Stimulated activated CD4-positive, alpha-beta T cell treated with anti-CD3 and anti-CD28 coated beads, Interleukin-15, amount 100 ng/mL, for 24 hours (primary cell): ENCODE measurements around the gene TXNDC5.
"Not testable (repeated sequence)": the region's sequence is repeated elsewhere in the genome, so short reads cannot be mapped to it uniquely, and the experiment has no call there.

Experiments
- DNase-seq: peaks from one replicate; pipeline ENCODE4 v3.0.0-alpha.2; 2020

TXNDC5 gene

DNA sequence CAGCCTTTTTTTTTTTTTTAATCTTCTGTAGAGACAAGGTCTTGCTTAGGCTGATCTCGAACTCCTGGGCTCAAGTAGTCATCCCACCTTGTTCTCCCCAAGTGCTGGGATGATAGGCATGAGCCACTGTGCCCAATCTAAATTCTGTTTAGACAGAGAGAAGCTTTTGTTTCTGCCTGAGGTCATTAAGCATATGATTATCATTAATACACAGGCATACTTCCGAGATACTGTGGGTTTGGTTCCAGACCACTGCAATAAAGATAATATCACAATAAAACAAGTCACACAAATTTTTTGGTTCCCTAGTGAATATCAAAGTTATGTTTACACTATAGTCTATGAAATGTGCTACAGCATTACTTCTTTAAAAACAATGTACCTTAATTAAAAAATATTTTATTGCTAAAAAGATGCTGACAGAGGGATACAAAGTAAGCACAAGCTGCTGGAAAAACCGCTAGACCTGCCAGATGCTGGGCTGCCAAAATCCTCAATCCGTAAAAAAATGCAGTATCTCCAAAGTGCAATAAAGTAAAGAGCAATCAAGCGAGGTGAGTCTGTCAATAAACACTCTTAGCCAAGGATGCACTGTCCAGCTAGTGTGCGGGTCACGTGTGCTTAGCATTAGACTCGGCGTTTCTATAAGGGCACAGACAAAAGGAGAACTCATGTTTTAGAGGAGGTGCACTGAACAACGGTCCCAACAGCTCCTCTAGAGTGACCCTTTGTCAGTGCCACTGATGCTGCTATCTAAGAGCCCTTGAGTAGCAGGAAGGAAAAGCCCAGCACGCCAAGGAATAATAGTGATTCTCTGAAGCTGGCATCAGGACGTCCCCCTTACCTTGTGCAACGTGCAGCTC, 16.1 kb downstream of the TXNDC5 start:
- no peak for DNase-seq

DNA sequence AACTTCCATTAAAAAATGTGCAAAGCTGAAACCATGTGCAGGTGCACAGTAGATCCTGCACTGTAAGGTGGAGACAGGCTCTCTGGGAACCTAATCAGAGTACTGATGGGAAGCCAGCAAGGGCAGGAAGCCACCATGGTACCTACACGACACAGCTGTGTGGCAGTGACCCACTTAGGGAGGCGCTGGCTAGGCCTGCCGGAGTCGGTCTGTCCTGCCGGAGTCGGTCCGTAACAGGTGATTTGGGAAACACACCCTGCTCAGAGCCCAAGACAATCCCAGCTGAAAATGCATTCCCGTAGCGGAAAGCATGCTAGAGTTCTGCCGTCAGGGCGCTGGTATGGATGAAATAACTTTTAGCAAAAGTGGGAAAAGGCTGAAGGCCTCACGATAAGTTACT, 17.2 kb downstream of the TXNDC5 start:
- DNase-seq, result no peak

DNA sequence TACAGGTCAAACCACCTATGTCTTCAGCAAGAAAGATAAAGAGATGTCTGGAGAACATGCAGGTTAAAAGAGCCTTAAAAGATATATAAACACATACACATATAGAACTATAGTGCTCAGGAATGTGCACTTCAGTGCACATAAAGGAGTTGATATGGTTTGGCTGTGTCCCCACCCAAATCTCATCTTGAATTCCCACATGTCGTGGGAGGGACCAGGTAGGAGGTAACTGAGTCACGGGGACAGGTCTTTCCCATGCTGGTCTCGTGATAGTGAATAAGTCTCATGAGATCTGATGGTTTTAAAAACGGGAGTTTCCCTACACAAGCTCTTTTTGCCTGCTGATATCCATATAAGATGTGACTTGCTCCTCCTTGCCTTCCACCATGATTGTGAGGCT, 18.2 kb downstream of the TXNDC5 start:
- DNase-seq, result not testable (repeated sequence)

DNA sequence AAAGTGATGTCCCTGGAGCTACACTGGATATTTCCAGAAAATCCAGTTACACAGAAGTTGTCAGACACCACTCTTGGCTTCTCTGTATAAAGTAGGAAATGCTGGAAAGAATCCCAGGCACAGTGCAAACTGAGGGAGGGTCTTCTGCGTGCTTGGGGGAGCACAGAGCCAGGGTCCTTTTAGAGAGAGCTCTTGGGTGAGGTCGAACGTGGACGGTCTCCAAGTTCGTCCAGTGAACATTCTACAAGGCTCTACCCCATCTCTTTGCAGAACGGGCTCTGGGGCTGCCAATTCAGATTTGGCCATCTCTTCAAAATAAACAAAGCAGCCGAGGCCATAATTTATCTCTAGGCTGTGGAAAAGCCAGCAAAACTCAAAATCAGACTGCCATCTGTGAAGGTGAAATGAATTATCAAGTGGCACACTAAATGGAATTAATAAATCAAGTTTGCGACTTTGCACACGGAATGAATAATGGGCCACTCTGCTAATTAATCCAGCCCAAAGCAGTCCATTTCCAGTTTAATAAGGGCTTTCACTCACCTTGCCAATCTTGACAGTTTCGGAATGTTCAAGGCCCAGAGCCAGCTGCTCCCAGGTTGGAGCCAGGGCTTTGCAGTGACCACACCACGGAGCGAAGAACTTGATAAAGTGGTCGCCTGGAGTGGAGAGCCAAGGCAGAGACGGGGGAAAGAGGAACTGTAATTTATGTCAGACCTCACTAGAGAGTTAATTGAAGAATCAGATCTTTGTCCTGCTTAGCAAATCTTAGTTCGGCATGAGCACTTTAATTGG, 19.3 kb downstream of the TXNDC5 start:
- DNase-seq, result no peak

DNA sequence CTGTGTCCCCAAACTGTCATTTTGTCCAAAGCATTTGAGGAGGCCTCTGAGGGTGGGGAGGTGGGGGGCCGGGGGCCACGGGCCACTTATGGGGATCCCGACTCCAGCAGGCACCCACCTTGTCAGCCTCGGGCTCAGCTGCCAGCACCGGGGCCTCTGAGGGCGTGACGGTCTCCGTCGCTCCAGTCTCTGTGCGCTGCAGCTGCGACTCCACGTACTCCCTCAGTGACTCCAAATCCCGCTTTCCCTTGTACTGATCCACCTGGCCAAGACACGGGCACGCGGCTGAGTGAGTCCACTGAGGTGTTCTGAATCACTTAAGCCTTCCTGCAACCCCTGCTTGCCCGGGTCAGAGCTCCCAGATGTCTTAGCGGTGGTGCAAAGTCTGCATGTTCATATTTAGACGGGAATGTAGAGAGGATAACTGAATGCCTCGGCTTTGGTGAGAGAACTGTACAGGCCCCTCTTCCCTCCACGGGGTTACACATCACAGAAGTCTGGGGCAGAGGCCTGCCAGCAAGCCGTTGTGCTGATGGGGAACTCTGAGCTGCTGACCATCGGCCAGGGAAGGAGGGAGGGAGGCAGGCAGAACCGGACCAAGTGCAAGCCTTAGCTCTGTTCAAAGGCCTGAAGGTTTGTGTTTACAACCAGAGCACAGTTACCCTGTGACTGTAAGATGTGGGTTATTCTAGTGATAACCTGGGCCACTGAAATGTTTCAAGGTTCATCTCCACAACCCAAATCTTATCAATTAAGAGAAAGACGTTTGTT, 21.8 kb downstream of the TXNDC5 start:
- DNase-seq, result no peak

DNA sequence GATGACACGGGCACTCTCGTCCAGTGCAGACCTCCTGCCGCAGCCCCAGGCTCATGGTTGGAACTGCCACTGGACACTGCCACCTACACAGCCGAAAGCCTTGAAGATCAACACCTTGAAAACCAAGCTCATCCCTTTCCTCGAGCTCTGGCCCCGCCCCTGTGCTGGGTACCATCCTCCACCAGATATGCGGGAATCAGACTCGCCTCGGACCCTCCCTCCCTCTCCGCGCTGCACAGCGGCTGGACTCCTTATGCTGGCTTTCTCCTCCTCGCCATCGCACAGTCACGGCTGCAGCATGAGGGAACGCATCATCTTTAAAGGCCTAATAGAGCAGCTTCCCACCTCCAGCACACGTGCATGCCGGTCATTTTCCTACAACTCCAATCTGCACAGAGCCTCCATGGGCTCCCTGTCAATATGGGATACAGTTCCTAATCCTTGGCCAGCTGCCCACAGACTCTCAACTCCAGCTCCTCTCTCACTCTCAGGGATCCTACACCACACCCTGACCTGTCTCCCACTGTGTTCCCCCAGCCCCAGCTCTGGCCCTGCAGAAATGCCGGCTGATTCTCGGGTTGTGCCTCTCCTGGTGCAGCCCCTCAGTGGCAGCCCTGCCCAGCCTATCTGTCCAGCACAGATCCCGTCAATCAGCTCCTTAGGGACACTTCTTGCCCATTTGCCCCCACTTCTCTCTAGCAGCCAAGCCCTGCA, 23.2 kb downstream of the TXNDC5 start:
- DNase-seq, result no peak

DNA sequence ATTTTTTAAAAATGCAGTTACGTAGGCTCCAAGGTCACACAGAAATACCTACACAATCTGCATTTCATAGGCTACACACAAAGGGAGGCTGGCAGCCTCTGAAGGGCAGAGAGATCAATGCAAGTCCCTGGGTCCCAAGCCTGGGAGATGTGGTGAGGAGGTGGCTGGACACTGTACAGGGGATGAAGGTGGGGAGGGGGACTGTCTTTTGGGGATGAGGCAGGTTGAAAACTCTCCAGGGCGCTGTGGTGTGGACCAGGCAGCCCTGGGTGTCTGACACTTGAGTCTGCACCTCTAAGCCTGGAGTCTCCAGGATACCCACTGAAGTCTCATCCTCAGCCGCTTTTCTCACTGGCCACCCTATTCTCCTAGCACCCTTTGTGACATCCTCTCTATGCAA, 24.5 kb downstream of the TXNDC5 start:
- no peak for DNase-seq

DNA sequence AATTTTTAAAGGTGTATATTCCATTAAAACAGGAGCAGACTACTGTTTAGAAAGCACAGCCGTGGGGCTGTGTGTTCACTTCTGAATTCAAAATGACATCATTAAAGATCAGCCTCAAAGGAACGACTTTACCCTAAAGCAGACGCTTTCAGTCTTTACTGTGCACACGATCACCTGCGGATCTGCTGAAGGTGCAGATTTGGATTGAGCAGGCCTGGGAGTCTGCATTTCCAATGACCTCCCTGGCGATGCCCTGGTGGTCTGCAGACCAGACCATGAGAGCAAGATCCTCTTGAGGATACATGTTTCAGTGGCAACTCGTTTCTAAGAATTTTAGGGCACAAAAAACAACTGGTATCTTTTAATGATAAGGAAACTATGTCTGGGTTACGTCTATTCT, 27.2 kb downstream of the TXNDC5 start:
- DNase-seq, result no peak

DNA sequence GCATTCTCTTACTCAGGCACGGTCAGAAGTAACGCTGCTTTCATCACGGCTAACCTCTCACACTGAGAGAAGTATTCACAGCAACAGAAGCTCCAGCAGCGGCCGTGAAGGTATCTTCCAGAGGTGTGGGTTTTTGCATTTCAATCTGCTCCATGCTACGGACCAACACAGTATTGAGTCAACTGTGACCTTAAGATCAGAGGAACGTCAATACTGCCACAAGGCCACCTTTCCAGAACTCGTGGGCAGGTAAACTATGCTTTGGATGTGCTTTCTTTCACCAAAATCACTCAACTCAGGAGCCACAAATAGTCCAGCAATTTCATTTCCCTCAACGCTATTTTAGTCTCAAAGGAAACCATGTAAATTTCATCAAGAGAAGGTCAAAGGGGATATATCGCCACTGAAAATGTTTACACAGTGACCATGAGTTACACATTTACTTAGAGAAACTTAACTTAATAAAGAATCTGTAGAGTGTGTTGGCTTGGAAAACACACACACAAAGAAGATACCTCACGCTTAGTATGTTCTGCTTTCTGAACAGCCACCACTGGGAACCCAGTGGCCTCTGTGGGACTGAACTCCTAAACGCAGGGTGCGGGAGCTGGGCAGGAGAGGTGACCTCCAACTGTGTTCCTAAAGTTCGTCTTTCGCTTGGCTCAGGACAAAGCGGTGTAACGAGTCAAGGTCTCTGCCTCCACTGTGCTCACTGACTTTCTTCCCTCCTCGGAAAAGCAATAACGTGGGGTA, 27.9 kb downstream of the TXNDC5 start:
- DNase-seq, result no peak

DNA sequence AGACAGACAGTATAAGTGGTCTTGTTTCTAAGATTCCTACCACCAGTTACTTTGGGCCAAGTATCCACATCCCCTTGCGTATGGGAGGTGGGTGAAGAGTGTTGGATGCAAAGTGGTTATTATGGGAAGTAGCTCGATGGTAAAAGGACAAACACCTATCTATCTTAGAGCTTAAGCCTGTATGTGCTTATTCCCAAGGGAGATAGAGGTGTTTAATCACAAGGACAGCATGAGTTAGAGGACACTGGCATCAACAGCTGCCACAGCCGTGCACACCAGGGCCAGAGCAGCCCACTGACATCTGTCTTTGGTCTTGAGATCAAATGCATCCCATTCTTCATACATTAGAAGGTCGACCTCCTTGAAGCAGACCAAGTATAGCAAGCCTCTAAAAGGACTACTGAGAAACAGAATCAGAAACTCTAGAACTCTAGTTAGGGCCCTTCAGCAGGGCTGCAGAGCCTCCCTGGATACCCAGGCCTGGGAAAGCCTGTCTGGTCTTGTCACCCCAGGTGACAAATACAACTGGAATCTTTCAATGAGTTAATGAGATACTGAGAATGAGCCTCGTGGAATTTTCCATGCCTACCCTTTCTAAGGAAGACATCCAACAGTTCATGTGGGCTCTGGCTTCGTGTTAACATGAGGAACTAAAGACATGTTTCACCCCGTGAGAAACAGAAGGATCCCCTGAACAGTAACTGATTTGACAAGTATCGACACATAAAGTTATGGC, 28.7 kb downstream of the TXNDC5 start:
- no peak for DNase-seq

DNA sequence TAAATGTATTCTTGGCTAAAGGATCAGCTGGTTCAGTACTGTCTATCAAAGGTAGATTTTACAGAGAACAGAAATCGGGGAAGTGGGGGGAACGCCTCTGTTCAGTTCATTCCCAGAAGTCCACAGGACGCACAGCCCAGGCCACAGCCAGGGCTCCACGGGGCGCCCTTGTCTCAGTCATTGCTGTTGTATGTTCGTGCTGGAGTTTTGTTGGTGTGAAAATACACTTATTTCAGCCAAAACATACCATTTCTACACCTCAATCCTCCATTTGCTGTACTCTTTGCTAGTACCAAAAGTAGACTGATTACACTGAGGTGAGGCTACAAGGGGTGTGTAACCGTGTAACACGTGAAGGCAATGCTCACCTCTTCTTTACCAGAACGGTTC, 29.9 kb downstream of the TXNDC5 start:
- no peak for DNase-seq

DNA sequence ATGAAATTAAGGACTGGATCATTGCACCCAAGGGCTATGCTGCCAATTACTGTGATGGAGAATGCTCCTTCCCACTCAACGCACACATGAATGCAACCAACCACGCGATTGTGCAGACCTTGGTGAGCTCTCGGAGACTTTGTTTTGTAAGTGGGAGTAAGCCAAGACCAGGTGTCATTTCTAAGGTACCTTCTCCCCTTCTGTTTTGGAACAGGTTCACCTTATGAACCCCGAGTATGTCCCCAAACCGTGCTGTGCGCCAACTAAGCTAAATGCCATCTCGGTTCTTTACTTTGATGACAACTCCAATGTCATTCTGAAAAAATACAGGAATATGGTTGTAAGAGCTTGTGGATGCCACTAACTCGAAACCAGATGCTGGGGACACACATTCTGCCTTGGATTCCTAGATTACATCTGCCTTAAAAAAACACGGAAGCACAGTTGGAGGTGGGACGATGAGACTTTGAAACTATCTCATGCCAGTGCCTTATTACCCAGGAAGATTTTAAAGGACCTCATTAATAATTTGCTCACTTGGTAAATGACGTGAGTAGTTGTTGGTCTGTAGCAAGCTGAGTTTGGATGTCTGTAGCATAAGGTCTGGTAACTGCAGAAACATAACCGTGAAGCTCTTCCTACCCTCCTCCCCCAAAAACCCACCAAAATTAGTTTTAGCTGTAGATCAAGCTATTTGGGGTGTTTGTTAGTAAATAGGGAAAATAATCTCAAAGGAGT, 30.4 kb downstream of the TXNDC5 start:
- DNase-seq, result no peak

DNA sequence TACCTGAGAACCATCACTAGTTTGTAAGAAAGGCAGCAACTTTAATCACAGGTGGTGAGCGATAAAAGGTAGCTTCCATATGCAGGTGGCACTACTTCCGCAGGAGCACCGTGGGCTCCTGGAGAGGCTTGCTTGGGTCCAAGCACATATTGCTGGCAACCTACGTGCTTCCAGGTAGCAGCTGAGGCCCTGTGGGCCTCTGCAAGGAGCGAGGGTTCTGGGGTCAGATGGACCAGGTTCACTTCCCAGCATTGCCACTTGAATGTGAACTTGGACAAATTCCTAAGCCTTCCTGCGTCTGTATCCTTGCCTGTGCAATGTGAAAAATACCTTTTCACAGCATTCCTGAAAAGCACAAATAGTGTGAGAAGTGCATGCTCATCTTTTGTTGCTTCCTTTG, 31.0 kb downstream of the TXNDC5 start:
- DNase-seq, result no peak

DNA sequence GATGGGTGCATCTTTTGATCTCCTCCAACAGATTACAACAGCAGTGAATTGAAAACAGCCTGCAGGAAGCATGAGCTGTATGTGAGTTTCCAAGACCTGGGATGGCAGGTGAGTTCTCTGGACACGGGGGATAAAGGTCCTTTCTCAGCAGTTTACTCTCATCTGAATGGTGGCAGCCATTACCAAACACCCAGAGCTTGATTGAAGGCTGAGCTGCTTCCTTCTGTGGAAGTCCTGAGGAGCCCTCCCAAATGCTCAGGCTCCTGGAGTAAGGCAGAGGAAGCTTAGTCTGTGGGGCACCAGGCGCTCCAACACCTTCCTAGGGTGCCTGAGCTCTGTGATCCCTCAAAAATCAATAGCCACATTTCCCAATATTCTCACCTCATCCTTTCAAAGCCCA, 31.5 kb downstream of the TXNDC5 start:
- no peak for DNase-seq

DNA sequence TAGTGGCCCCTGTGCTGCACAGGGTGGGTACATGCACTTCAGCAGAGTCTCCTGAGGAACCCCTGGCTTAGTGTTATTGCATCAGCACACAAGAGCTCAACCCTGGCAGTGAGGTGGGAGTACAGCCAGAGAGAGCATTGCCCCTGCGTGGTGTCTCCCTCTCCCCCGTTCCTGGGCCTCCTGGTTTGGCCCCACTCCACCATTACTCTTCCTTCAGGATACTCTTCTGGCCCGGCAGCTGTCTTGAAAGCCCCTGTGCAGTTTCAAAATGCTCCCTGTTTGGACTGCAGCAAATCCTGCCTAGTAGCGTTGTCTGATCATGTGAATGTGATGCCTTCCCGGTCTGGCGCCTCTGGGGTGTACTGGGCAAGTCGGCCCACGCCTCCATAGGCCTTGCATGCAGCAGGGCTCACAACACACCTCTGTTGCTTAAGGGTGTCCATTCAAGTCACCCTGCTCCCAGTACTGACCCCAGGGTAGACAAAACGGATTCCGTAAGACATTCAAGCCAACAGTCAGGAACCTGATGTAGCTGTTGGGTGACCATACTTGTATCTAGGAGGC, 32.1 kb downstream of the TXNDC5 start:
- DNase-seq, result no peak

DNA sequence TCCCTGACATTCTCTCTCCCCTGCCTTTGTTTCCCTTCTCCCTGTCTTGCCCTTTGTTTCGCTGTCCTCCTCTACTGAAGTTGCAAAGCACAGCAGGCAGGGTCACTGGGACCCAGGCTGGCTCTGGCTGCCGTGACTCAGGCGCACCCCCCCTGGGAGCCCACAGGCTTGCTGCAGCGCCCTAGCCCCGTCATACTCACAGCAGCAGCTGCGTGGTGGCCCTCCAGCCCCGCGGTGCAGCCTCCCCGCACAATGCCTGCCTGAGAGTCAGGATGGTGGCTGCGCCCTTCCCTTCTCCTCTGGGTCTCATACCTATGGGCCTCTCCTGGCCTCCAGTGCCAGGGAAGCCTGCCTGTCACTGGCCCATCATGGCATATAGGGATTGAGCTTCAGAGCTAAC, 41.7 kb downstream of the TXNDC5 start:
- DNase-seq, result no peak

DNA sequence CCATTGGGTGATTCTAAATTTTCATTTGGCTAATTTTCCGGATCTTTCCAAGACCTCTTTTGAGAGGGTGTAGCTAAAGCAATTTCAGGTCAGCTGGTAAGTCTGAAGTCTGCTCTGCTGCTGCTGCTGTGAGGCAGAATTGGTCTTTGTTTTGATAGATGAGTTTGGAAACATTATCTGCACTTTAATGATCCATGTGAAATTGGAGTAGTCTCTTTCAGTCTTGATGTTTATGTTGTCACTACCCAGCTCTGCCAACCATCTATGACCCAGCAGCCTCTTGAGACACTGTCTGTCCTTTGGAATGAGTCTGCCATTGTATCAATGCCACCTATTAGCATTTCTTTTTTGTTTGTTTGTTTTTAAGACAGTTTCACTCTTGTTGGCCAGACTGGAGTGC, 44.1 kb downstream of the TXNDC5 start:
- DNase-seq, result no peak

DNA sequence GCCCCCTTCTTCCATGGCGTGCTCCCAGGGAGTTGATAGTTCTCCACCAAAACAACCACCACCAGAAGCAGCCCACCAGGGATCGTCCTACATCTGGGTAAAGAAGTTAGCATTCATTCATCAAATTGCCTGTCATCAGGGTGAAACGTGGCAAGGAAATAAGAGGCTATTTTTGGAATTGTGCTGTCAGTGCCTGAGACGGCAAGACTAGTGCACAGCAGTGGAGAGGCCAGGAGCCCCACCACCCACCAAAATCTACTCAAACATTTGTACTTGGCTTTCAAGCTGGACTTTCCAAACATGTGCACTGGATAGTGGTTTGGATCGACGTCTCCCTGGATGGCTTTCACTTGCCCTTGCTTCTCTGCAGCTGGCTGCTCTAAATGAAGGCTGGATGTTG, 44.8 kb downstream of the TXNDC5 start:
- no peak for DNase-seq

DNA sequence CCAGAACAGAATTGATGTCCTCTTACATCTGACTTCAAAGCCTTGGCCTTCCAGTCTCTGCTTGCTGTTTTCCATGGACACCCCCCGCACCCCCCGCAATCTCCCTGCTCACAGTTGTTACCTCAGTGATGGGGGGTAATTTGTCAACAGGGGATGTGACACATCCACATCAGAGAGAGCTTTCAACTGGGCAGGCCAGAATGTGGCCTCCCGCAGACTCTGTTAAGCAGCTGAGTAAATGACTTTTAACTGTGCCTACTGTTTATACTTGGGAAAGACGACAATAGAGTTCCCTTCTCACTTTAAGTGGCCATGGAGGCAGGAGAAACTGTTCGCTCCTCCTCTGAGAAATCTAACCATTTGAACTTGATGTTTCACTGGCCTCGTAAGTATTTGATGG, 51.0 kb downstream of the TXNDC5 start:
- no peak for DNase-seq

DNA sequence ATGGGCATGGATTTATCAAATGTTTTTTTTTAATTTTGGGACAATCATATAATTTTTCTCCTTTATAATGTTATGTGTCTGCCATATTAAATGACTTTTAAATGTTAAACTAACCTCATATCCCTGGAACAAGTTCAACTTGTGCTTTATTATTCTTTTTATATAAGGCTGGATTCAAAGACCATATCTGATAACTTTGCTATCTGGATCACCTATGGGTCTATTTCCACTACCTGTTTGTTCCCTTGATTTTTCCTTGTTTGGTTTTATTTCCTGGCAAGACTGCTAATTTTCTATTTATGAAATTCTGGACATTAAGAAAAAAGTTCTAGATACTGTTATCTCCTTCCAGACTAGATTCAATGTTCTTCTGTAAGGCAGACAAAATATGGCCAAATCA, 58.8 kb downstream of the TXNDC5 start:
- DNase-seq, result no peak
